PC-3 (cell line): ENCODE measurements around the gene UBR3. TPM values are rescaled to one million over a fixed set of nuclear protein-coding genes. Genes with fewer than 3 reads are reported as not detected.

Experiments used
- ATAC-seq: fragments of 200-7000 bp; cut with Tn5 transposase; 2 replicates; pipeline ENCODE4 v1.9.1; 2020; ENCODE audit warnings: mild to moderate bottlenecking, moderate library complexity
- BruUV-seq: library from RNA; stranded (reverse); fragments of 400-500 nt; replicated peaks from 2 replicates; lab custom pipeline; 2021; lab: Mats Ljungman, UMichigan
- CTCF ChIA-PET: fragments of 300-600 bp; sonication (Branson Sonifier 250); formaldehyde crosslinking; loops from one replicate; lab custom pipeline; 2022; ENCODE audit warnings: antibody characterized with exemption; lab: Charles Lee
- POLR2A ChIA-PET: fragments of 300-600 bp; sonication (Branson Sonifier 250); formaldehyde crosslinking; loops from one replicate; lab custom pipeline; 2022; ENCODE audit warnings: antibody characterized with exemption; ENCODE audit not compliant: unreplicated experiment; lab: Charles Lee
- DNase-seq: peaks from one replicate; pipeline ENCODE4 v3.0.0-alpha.2; 2015
- H2AFZ ChIP-seq: fragments of 300-600 bp; sonication (generic); 2 replicates; pipeline ENCODE4 v1.6.0; 2016; ENCODE audit warnings: antibody characterized with exemption, low read length
- H3F3A ChIP-seq: fragments of 300-600 bp; sonication (generic); one replicate; pipeline ENCODE4 v1.6.0; 2017; ENCODE audit warnings: antibody characterized with exemption, low read length, control low read depth, mild to moderate bottlenecking; ENCODE audit not compliant: unreplicated experiment
- H3K27ac ChIP-seq: fragments of 300-600 bp; sonication (generic); 2 replicates; pipeline ENCODE4 v1.5.1; 2016; ENCODE audit warnings: mild to moderate bottlenecking, low read length
- H3K27me3 ChIP-seq: fragments of 300-600 bp; sonication (generic); 2 replicates; pipeline ENCODE4 v1.6.1; 2016; ENCODE audit warnings: low read length, mixed read lengths
- H3K36me3 ChIP-seq: fragments of 300-600 bp; sonication (generic); 2 replicates; pipeline ENCODE4 v1.6.1; 2016; ENCODE audit warnings: low read depth, mixed run types, low read length, mixed read lengths
- H3K4me1 ChIP-seq: fragments of 300-600 bp; sonication (generic); 2 replicates; pipeline ENCODE4 v1.5.1; 2016; ENCODE audit warnings: low read length; ENCODE audit not compliant: insufficient read depth
- H3K4me2 ChIP-seq: fragments of 300-600 bp; sonication (generic); 2 replicates; pipeline ENCODE4 v1.6.0; 2016; ENCODE audit warnings: low read length
- H3K4me3 ChIP-seq: fragments of 300-600 bp; sonication (generic); 2 replicates; pipeline ENCODE4 v1.5.1; 2016; ENCODE audit warnings: mild to moderate bottlenecking, low read length, mixed read lengths
- H3K79me2 ChIP-seq: fragments of 300-600 bp; sonication (generic); 2 replicates; pipeline ENCODE4 v1.6.1; 2017; ENCODE audit warnings: low read length, mixed read lengths
- H3K9ac ChIP-seq: fragments of 300-600 bp; sonication (generic); 2 replicates; pipeline ENCODE4 v1.6.0; 2016; ENCODE audit warnings: mild to moderate bottlenecking, low read length
- H3K9me2 ChIP-seq: fragments of 300-600 bp; sonication (generic); replicated peaks from 2 replicates; pipeline ENCODE4 v1.6.1; 2016; ENCODE audit warnings: mixed run types, low read length, mixed read lengths
- H3K9me3 ChIP-seq: fragments of 300-600 bp; sonication (generic); 2 replicates; pipeline ENCODE4 v1.6.1; 2016; ENCODE audit warnings: low read length, mixed read lengths
- H4K20me1 ChIP-seq: fragments of 300-600 bp; sonication (generic); 2 replicates; pipeline ENCODE4 v1.6.1; 2016; ENCODE audit warnings: low read length, mixed read lengths
- EZH2 ChIP-seq: fragments of 300-600 bp; sonication (generic); IDR thresholded peaks from one replicate; pipeline ENCODE4 v1.6.1; 2017; ENCODE audit warnings: antibody characterized with exemption, mild to moderate bottlenecking, low read length; ENCODE audit not compliant: unreplicated experiment
- EZH2phosphoT487 ChIP-seq: fragments of 300-600 bp; sonication (generic); IDR thresholded peaks from 2 replicates; pipeline ENCODE4 v1.6.1; 2018; ENCODE audit warnings: mild to moderate bottlenecking, antibody characterized with exemption, low read length, borderline replicate concordance
- intact Hi-C: fragments of 100-400 bp; cut with micrococcal nuclease; formaldehyde crosslinking; loops from 2 replicates; pipeline ENCODE4 v1.9.0; 2023
- total RNA-seq: library from RNA; depleted of rRNA; stranded (reverse); fragments of >200 nt; gene quantifications from 2 replicates; pipeline ENCODE4 v1.2.3, GENCODE V29; 2014
- TF ChIP-seq, protein P1 (sequence below): fragments of 300-600 bp; sonication (generic); conservative IDR thresholded peaks from 2 replicates; pipeline ENCODE4 v1.5.1; 2017; ENCODE audit warnings: antibody characterized with exemption, low read depth, mild to moderate bottlenecking, low read length

Gene UBR3
- total RNA-seq, 1 experiment from 2014 or later, result 30.9 TPM

DNA sequence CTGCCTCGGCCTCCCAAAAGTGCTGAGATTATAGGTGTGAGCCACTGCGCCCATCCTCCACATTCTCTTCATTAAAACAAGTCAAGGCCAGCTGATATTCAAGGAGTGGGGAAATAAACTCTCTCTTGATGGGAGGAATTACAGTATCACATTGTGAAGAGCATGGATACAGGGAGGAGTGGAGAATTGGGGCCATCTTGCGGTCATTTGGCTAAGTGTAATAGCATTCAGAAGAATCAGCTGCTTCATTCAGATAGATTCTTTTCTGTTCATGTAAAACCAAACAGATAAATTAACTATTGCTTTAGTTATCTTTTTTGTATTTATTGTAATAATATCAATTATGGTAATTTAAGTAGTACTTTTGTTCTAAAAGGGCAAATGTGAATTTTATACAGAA is 156.3 kb downstream of the UBR3 start:
- POLR2A ChIA-PET, result no interaction called here
- no peak for ATAC-seq
- Histone ChIP-seq H3K4me2 (no peak overlapping the region), H3K9me3 (no peaks in the 10 kb centered on the region), H4K20me1 (no peaks in the 10 kb centered on the region), H3K4me1 (no peaks in the 10 kb centered on the region), H2AFZ (no peak overlapping the region), H3F3A (no peaks in the 10 kb centered on the region), H3K4me3 (no peak overlapping the region), H3K27me3 (no peaks in the 10 kb centered on the region), H3K27ac (no peak overlapping the region), H3K79me2 (no peaks in the 10 kb centered on the region), H3K9ac (no peak overlapping the region), H3K36me3 (peaks cover 6% of the 10 kb centered on the region; the same call in 1 of the 2 replicates), H3K9me2 (no peaks in the 10 kb centered on the region)
- BruUV-seq, result no TSS peak
- TF ChIP-seq EZH2 (no peak), EZH2phosphoT487 (no peak)
- TF ChIP-seq, protein P1, sequence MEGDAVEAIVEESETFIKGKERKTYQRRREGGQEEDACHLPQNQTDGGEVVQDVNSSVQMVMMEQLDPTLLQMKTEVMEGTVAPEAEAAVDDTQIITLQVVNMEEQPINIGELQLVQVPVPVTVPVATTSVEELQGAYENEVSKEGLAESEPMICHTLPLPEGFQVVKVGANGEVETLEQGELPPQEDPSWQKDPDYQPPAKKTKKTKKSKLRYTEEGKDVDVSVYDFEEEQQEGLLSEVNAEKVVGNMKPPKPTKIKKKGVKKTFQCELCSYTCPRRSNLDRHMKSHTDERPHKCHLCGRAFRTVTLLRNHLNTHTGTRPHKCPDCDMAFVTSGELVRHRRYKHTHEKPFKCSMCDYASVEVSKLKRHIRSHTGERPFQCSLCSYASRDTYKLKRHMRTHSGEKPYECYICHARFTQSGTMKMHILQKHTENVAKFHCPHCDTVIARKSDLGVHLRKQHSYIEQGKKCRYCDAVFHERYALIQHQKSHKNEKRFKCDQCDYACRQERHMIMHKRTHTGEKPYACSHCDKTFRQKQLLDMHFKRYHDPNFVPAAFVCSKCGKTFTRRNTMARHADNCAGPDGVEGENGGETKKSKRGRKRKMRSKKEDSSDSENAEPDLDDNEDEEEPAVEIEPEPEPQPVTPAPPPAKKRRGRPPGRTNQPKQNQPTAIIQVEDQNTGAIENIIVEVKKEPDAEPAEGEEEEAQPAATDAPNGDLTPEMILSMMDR, result no peak
- intact Hi-C loops, result no loop called here
- CTCF ChIA-PET, result no interaction called here
- no peak for DNase-seq

DNA sequence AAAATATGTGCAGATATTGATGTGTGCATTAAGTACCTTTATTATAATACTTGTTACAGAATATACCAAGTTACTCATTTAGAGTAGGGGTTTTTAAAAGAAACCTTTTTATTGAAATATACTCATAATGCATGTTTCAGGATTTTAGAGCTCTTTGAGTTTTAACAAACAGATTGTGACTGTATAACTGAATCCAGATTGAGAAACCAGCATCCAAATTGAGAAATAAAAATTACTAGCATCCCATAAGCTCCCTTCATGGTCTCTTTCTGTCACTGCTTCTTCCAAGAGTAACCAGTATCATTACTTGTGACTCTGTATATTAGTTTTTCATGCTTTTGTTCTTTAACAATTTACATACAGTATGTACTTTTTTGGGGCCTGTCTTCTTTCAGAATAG is 156.9 kb downstream of the UBR3 start:
- DNase-seq, result no peak
- Histone ChIP-seq H3K4me3 (no peak overlapping the region), H3K4me2 (no peak overlapping the region), H3K9me3 (no peaks in the 10 kb centered on the region), H3K27ac (no peak overlapping the region), H3K79me2 (no peaks in the 10 kb centered on the region), H2AFZ (no peak overlapping the region), H3K27me3 (no peaks in the 10 kb centered on the region), H3K36me3 (peaks cover 6% of the 10 kb centered on the region; the same call in 1 of the 2 replicates), H3K4me1 (no peaks in the 10 kb centered on the region), H4K20me1 (no peaks in the 10 kb centered on the region), H3K9me2 (no peaks in the 10 kb centered on the region), H3F3A (no peaks in the 10 kb centered on the region), H3K9ac (no peak overlapping the region)
- intact Hi-C loops, result no loop called here
- ATAC-seq, result no peak
- CTCF ChIA-PET, result no interaction called here
- TF ChIP-seq, protein P1, result no peak
- no TSS peak for BruUV-seq
- POLR2A ChIA-PET, result interaction anchor here (0.7 kb wide), 1 partner anchor 402 kb away, joined by 8 read pairs; no protein-coding TSS in a partner anchor

DNA sequence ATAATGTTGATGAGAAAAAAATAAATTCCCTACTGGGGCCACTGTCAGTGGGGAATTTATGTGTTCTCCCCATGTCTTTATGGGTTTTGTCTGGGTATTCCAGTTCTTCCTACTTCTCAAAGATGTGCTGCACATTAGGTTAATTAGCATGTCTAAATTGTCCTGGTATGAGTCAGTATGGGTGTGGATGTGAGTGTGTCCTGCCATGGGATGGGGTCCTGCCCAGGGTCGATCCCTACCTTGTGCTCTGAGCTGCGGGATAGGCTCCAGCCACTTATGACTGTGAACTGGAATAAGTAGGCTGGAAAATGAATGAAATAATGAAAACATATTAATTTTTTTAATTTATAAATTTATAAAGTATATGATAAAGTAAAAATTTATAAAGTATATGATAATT is 167.5 kb downstream of the UBR3 start:
- no peaks in the 10 kb centered on the region for H3K4me1 ChIP-seq
- no peaks in the 10 kb centered on the region for H3K27me3 ChIP-seq
- no peak for ATAC-seq
- H3F3A ChIP-seq, result no peaks in the 10 kb centered on the region
- H3K4me2 ChIP-seq, result no peak overlapping the region
- ChIA-PET CTCF (no interaction called here), POLR2A (no interaction called here)
- no peaks in the 10 kb centered on the region for H4K20me1 ChIP-seq
- peaks cover 12% of the 10 kb centered on the region; the same call in 1 of the 2 replicates for H3K36me3 ChIP-seq
- H3K9me2 ChIP-seq, result no peaks in the 10 kb centered on the region
- no peak for DNase-seq
- no TSS peak for BruUV-seq
- TF ChIP-seq EZH2, result no peak
- no peaks in the 10 kb centered on the region for H3K79me2 ChIP-seq
- intact Hi-C loops, result no loop called here
- no peak overlapping the region for H3K27ac ChIP-seq
- no peaks in the 10 kb centered on the region for H3K9me3 ChIP-seq
- H3K9ac ChIP-seq, result no peak overlapping the region
- H3K4me3 ChIP-seq, result no peak overlapping the region
- H2AFZ ChIP-seq, result no peak overlapping the region
